HG03135 (cell line): Measurements from ENCODE around the gene BEND7.

ENCODE experiments used
- ATAC-seq: cut with Tn5 transposase; IDR thresholded peaks from one replicate; pipeline ENCODE4 v1.9.1; 2021; ENCODE audit warnings: mild to moderate bottlenecking, moderate library complexity; ENCODE audit not compliant: unreplicated experiment

Gene BEND7

DNA sequence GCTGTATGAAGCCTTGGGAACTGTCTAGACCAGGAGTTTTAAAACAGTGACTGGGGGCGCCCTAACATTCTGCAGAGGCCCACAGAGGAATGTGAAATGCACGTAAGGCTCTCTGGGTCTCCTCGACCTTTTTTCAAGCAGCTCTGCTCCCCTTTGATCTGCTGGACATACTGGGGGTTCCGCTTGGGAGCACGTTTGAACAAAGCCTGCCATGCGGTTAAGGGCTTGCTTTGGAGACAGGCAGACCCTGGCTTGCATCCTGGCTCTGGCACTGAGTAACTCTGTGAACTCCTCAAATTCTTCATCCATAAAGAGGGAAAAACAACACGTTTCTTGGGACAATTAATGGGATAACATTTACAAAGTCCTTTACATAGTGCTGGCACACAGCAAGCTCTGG lies 7.8 kb downstream of the BEND7 start:
- no peak for ATAC-seq

DNA sequence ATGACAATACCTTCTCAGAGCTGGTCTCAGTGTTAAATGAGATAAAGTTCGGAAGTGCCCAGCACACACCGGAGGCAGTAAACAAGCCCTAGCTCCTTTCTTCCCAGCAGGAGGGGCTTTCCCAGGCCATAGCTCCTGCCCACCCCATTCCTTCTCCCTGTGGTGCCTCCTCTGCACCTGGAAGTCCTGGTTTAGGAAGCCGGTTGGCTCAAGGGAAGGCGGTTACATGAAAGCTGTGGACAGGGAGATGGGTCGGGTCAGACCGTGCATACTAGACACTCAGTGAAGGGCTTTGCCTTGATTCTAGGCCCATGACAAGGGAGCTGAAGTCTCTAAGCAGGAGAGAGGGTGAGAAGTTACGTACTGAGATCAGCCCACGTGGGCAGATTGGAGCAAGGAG lies 8.6 kb downstream of the BEND7 start:
- ATAC-seq: no peak

DNA sequence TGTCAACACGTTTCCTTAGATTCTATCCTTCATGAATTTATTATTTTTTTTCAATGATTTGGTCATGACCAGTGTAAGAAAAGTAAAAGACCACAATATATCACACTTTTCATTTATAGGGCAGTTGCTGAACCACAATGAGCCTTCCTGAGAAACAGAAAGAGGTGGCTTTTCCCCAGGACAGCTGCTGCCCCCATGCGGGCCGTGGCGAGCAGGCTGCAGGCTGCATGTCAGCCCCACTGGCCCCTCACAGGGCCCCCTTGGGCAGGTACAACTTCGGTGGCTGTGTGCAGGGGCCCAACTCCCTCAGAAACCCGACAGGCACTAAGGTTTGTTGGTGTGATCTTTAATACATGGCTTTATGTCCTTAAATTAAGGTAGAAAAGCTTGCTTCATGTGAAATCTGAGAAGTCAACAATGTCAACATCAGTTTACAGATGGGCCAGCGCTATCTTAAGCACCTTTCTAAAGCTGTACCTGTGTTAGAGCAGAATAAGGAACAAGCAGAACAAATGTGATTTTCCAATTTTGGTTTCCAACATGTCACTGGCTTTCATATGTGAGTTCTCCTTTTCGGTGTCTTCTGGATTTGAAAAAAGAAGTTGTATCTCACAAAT lies 10.6 kb downstream of the BEND7 start:
- ATAC-seq: no peak

DNA sequence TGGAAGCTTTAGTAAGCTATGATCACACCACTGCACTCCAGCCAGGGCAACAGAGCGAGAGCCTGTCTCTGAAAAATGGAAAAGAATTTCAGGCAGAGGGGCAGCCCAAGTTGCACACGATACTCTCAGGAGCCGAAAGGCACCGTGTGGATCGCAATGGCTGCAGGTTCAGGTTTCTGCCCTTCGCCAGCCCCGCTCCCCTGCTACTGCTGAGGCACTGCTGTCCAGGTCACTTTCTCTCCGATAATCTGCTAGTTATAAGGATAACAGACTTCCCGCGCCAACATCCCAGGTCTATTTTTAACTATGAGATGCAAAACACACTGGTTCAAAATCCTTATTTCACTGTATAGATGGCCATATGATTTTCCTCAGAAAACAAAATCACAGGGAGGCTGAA lies 11.1 kb downstream of the BEND7 start:
- ATAC-seq: no peak

DNA sequence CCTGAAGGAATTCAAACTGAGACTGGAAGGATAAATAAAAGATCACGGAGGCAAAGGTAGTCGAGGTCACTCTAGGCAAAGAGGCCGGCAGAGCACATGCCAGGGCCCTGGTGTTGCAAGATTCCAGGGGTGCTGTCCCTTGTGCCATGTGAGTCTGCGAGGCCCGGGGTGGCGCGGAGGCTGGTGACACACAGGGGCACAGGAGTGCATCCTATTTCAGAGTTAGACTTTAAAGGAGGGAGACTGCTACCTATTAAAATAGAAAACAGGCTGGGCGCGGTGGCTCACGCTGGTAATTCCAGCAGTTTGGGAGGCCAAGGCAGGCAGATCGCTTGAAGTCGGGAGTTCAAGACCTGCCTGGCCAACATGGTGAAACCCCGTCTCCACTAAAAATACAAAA lies 12.6 kb downstream of the BEND7 start:
- no peak for ATAC-seq

DNA sequence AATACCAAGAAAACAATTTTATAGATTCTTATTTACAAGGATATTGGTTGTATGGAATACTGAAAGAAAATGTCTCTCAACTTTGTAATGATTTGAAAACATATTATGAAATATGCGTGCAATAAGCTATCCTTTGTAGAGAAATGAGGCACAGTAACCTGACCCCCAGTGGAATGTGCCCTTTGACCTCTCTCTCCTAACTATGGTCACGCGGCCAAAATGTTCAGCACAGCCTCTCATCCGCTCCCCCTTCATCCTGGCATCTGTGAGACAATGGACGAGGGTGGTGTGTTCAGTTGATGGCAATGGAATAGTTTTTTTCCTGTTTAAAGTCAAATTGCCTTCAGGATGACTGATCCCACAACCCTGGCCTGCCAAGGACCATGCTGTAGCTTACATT lies 13.3 kb downstream of the BEND7 start:
- ATAC-seq: no peak

DNA sequence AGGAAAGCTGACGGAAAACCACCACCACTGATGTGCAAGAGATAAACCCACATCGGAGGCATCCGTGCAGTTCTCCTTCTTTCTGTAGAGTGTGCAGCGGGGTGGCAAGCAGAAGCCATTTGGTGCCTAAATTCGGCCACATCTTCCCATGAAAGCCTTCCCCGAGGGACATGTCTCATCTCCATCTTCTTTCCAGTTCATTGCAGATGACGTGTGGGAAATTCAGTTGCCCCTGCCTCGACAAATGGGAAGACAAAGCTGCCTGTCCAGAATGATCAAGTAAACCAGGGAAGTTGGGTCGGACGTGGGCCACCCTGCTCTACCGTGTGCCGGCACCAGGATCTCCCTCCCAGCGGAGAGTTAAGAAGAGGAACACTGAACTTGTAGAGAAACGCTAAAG lies 14.5 kb downstream of the BEND7 start:
- ATAC-seq: no peak

DNA sequence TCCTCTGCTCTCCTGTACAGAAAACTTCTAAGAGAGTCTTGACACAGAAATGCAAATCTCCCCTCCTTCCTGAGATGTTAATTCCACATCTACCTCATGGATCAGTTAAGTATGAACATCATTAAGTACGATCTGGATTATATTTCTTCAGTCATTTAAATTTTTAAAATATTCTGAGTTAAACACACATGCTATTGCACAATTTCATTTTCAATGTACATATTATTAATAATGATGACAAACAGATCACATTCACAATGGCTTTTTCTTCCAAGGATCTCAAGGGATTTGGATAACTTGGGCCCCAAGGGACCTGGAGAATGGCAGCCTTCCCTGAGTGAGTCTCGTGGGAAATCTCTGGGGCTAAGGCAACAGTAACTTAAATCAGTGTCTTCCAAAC lies 16.2 kb downstream of the BEND7 start:
- ATAC-seq: no peak

DNA sequence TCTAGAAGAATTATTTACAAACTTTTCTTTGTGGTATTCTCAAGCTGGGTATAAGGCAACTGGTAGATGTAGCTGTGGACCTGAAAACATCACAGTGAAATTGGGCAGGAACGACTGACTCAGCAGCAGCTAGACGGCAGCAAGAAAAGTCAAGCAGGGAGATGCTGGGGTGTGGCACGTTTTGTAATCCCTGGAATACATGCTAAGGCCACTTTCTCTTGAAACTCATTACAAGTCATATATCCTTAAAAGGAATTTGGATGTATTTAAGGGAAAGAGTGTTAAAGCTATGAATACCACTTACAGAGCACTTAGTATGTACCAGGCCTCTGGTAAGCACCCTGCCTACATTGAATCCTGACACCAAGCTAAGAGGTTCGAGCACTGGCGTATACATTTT lies 17.4 kb downstream of the BEND7 start:
- no peak for ATAC-seq

DNA sequence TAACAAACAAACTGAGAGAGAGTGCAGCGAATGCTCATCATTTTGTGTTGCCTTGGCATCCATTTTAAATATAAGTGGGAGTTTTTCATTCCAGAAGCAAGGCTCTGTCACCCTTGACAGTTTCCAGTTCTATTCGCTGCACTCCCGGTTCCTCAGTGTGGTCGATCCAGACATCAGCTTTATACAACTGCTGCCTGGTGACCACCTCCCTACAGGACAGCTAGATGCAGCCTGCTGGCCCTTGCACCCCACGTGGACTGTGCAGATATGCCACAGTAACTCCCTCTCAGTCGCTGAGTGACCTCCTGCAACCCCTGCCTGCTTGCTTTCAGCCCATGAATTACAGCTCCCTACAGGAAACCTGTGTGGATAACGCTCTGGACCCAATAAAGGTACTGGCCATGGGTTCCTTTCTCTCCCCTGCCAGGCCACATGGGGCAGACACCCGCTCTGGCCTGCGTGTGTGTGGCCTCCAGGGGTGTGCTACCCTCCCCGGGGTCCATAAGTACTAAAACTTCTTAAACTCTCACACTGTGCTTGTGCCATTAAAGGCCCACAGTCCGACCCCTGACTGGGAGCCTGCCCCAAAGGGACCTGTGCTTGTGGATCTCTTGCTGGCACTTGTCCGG lies 23.6 kb downstream of the BEND7 start:
- no peak for ATAC-seq

DNA sequence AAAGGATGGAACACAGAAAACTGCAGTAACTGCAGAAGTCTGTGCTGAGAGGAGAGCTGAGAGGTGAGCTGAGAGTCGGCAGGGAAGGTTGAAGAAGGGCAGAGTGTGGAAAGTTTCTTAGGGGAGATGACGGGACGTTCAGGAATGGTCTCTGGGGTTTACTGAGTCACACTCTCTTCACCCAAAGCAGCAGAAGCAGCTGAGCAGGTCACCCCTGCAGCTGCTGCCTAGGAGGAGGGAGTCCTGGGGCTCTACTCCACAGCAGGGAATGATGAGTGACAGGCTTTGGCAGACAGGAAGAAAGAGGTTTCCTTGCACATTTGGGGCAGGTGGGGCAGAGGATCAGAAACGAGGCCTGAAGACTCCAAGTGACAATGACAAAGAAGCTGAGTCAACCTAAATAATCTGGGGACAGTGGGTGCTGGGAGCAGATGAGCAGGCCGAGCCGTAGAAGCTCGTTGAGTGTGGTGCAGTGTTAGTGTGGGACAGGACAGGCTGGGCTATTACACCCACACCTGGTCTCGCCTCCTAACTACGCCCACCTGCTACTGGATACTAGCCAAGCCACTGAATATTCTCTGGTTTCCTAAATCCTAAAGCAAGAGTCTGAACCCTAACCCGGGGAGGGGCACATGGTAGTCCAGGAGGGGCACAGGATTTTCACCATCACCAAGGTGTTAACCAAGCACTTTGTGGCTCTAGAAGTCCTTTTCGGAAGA lies 24.9 kb downstream of the BEND7 start:
- no peak for ATAC-seq

DNA sequence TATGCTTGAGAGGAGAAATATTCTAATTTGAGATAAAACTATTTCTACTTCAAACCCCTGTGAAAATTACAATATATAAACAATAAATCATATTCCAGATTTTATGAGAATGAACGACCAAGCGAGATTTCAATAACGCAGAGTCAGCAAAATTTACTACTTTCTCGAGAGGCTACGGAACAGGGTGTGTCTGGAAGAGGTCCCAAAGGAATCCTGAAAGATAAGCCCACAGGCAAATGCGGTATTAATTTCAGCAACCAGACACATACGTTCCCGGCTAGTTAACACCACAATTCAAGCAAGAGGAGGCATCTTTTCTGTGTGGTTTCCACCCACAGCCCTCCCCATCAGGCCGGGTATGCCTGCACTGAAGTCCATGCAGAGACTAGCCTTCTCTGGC lies 26.4 kb downstream of the BEND7 start:
- ATAC-seq: no peak

DNA sequence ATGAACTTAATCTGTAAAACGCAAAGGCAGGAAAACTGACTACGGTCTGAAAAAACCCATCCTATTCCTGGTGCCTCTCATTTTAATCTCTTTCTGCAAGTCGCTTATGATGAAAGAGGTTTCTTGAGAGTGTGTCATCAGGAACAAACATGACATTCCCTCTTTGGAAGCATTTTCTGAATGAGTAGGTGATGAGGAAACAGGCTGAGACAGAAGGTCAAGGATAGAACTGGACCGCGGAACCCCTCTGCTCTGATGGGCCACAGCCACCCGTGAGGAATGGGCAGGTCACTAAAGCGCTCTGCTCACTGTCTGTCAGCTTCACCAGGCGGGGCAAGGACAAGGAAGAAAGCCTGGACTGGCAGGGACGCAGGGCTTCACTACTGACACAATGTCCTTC lies 28.6 kb downstream of the BEND7 start:
- no peak for ATAC-seq

DNA sequence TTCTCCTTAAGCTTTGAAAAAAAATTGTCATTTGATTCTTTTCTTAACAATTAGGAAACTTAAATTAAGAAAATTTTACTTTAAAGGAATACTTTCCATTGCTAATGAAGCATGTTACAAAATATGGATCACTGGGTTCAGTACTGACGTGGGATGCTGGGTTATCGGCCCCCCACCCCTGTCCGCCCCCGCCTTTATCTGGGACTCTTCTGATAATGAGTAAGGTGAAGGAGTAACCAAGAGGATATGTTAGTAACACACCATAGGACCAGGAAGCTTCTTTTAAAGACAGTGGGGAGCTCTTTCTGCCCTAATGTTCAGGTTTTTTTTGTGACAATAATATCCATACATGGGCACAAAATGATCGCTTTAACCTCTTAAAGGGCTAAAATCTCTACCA lies 29.7 kb downstream of the BEND7 start:
- no peak for ATAC-seq

DNA sequence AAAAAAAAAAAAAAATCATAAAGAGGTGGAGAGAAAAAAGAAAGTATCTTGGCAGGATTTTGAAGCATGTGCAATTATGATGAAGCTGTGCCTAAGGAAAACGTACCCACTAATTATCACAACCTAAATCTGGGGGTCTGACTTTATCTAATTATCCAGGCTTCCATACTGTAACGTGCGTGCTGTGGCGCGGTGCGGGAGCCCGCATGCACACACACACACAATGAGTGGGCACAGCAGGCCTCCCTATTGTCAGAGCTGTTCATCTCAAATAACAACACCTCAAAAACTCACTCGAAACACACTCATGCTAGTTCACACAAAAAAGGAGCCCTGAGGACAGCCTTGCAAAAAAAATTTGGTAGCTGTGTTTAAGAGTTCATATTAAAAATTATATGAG lies 31.9 kb downstream of the BEND7 start:
- ATAC-seq: no peak

DNA sequence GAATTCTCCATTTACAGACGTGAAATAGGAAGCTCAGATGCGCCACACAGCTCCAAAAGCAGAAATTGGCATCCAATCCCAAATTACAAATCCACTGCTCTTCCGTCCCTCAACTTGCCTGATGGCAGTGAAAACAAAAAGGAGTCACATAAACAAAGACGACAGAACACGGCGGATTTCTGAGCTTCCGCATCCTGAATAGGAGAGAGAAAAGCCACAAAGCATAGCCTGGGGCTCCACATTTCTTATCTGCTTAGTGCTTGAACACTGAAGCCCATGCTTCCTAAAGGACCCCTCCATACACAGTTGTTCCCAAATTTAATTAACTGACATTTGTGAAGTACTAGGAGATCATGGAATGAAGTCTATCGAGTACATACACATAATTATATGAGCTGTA lies 32.6 kb downstream of the BEND7 start:
- no peak for ATAC-seq

DNA sequence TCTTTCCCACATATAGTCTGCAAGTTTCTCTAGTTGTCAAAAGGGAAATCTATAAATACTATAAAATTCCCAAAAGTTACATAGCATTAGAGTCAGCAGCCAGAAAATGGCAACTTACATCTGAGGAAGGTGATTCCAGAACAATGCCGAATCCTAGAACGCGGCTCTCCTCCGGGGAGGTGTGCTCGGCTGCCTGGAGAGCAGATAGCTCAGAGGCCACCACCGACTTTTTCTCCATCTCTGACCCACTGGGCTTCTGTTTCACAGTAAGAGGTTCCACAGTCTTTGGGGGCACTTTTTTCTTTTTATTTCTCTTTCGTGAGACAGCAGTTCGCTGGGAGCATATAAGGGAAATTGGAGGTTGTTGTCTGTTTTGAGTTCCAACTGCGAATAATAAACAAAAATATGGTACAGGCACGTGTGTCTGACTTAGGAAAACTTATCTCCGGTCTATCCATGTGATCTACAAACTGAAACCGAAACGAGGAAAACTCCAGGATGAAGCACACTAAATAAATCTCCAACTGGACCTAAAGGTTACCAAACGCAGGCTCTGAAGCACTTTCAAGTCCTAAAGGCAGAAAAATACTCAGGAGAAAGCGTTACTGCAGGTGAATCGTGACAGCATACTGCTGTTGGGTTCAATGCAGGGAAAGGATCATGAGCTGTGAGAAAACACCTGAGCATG lies 36.2 kb downstream of the BEND7 start:
- ATAC-seq: no peak

DNA sequence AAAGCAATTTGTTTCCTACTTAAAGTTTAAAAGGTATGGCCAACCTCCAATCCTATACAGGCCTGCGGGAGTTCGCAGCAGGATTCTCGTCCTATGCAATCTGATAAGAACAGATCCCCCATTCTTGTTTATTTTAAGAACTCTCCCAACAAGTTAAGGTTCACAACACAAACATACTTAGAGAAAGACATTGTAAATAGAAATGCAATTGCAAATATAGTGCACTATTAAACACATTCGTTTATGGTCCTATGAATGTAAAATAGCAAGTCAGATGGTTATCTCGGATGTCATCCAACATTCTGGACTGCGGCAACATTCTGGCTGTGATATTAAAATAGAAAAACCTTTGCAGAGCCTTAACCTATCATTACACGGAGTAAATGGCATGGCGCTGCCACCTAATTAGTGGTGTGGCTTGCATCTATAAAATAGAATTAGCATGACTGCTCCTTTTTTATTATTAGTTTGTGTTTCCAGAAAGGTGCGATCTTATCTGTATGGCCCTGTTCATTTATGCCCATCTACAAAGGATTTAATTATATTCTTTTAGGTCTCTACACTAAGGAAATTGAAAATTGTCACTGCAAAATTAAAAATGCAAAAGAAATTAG lies 37.0 kb downstream of the BEND7 start:
- ATAC-seq: no peak

DNA sequence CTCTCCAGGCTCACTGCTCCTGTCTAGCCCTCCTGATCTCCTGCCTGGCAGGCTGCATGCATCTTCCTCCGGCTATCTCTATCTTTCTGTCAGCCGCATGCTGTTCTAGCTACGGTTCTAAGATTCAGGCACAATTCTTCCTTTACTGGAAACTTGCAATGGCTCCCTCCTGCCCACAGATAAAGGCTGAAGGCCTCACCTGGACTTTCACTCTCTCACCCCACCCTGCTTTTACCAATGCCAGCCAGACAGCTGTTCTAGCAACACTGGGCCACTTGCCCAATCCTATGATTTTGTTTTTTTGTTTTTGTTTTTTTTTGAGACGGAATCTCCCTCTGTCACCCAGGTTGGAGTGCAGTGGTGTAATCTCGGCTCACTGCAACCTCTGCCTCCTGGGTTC lies 38.3 kb downstream of the BEND7 start:
- ATAC-seq: no peak

DNA sequence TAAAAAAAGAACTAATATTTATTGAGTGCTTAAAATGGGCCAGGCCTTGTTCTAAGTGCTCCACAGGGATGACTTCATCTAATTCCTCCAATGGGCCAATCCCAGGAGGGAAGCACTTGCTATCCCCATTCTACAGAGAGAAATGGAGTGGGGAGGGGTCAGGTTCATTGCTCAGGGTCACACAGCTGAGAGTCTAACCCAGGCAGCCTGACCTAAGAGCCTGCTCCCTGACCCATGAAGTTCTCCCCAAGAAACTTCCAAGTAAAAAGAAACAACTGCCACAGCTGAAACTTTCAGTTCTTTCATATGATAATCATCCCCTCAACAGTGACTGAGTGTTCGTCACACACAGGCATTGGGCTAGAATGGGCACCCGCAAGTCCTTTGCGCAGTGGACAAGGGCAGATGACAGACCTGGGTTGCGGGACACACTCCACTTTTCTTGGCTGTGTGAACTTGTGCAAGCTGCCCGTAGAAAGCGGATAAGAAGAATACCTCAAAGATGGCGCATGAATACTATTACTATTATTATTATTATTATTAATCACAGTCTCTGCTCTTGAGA lies 39.7 kb downstream of the BEND7 start:
- no peak for ATAC-seq

DNA sequence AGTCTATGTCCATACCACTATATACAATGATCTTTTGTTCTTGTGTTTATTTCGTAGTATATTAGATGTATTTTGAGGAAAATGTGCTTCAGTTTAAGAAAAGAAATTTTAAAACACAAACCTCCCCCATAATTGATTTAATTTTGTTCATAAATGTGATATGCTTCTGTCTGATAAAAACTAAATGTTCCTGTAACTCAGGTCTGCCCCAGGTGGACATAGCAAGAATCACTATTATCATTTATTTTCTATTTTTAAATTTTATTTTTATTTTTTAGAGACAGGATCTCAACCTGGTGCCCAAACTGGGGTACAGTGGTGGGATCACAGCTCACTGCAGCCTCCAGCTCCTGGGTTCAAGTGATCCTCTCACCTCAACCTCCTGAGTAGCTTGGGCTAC lies 43.2 kb downstream of the BEND7 start:
- ATAC-seq: no peak
